Stimulated activated CD4-positive, alpha-beta T cell treated with anti-CD3 and anti-CD28 coated beads, Interleukin-4, amount 100 ng/mL, for 24 hours (primary cell): ENCODE measurements around the gene MBTD1.

Source experiments
- DNase-seq: peaks from one replicate; pipeline ENCODE4 v3.0.0-alpha.2; 2020

MBTD1 gene

GRCh38 chr17:51142597-51142996 lies 117.3 kb downstream of the MBTD1 start:
- DNase-seq = no peak

GRCh38 chr17:51135956-51136355 lies 123.9 kb downstream of the MBTD1 start:
- no peak for DNase-seq

GRCh38 chr17:51133365-51133764 lies 126.5 kb downstream of the MBTD1 start:
- no peak for DNase-seq

GRCh38 chr17:51132964-51133319 lies 126.9 kb downstream of the MBTD1 start:
- no peak for DNase-seq

GRCh38 chr17:51128076-51128475 lies 131.8 kb downstream of the MBTD1 start:
- no peak for DNase-seq
